Head of caudate nucleus (tissue), 42 donors: ENCODE results near the gene RAB3IL1.
A peak's percentile ranks its signal among the peaks of the same experiment; 100 is the strongest.
"Not testable (repeated sequence)": the region's sequence is repeated elsewhere in the genome, so short reads cannot be mapped to it uniquely, and the experiment has no call there.

Experiments
- DNase-seq, 42 donors: peaks; one replicate each; pipeline versions ENCODE4 v3.0.0 to v3.0.0-alpha.2; 2020 to 2021; ENCODE audit warnings: mixed read lengths in 7 of 42
- intact Hi-C: fragments of 100-400 bp; cut with DNase I; formaldehyde crosslinking; loops from one replicate; pipeline ENCODE4 v1.15.0; 2022

The RAB3IL1 gene

DNA sequence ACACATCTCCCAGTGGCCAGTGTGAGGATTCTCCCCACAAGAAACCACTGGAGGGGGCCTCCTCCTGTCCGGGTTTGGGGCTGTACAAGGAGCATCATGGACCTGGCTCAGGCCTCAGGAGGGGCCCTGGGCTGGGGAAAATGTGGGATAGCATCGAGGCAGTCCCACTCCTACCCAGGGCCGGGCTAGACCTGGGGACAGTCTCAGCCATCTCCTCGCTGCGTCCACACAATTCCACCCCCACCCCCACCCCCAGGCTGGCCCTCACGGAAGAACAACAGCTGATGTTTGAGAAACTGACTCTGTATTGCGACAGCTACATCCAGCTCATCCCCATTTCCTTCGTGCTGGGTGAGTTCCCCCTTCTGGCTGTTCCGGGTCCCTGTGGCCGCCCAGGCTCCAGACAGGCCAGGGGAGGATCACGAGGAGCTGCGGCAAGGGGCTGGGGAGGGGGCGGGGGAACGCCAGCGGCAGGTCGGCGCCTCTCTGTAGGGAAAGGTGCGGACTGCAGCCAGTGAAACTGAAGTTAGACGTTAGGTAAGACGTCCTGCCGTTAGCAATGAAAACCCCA, 37.6 kb upstream of the RAB3IL1 start:
- DNase-seq = peak in 28 of 42 donors; percentile 1 to 78 (median 62)
- intact Hi-C loops = no loop called here

DNA sequence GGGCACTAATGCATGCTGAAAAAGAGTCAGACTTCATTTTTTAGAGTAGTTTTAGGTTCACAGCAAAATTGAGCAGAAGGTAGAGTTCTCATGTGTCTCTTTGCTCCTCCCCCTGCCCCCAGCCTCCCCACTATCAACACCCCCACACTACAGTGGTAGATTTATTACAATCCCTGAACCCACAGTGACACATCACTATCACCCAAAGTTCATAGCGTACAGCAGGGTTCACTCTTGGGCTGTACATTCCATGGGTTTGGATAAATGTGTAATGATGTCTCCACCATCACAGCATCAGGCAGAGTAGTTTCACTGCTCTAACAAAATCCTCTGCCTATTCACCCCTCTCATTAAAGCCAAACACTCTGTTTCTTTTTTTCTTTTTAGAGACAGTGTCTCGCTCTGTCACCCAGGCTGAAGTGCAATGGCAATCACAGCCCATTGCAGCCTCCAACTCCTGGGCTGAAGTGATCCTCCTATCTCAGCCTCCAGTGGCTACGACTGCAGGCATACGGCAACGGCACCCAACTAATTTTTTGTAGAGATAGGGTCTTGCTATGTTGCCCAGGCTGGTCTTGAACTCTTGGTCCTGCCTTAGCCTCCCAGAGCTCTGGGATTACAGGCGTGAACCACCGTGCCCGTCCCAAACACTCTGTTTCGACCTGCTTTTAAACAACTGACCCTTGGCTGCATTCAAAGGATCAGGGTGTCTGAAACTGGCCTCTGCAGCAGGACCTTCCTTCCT, 36.9 kb upstream of the RAB3IL1 start:
- intact Hi-C loops = no loop called here
- peak in 2 of 42 donors; percentile 22 to 40 for DNase-seq

DNA sequence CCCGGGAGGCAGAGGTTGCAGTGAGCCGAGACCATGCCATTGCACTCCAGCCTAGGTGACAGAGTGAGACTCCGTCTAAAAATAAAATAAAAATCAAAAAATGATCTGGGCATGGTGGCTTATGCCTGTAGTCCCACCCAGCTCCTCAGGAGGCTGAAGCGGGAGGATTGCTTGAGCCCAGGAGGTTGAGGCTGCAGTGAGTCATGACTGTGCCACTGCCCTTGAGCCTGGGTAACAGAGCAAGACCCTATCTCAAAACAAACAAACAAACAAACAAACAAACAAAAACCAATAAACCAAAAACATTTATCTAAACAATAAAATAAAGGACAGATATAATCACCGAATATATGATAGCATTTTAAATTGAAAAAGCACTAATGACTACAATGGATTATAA, 36.3 kb upstream of the RAB3IL1 start:
- intact Hi-C loops = not testable (repeated sequence)
- DNase-seq = peak in 1 of 42 donors; percentile 36

DNA sequence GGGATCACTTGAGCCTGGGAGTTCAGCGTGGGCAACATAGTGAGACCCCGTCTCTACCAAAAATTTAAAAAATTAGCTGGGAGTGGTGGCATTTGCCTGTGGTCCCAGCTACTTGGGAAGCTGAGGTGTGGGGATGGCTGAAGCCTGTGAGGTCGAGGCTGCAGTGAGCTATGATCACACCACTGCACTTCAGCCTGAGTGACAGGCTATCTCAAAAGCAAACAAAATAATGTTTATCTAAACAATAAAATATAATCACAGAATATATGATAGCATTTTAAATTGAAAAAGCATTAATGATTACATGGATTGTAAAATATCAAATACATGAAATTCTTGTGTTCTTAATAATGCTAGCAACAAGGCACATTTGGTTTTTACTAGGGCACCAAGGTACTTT, 35.5 kb upstream of the RAB3IL1 start:
- peak in 3 of 42 donors; percentile 13 to 32 (median 30) for DNase-seq
- intact Hi-C loops = no loop called here

DNA sequence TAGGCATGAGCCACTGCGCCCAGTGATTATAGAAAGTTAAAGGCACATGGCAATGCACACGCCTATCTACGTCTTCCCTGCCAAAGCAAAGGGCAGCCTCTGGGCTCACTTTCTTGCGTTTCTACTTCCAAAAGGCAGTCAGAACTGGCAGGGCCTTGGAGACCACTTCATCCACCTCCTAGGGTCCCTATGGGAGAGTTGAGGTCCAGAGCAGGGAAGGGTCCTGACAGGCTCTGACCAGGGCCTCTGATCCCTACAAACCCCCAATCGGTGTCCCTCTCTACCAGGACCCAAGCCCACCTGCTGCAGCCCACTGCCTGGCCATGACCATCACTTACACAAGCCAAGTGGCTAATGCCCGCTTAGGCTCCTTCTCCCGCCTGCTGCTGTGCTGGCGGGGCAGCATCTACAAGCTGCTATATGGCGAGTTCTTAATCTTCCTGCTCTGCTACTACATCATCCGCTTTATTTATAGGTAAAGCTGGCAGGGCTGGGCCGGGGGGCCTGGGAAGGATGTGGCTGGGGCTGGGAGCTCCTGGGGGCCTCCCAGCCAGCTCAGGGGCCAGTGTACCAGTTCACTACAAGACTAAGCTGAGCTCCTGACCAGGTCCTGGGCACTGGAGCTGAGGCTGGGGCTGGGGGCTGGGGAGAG, 34.2 kb upstream of the RAB3IL1 start:
- DNase-seq = peak in 3 of 42 donors; percentile 20 to 36 (median 22)
- intact Hi-C loops = no loop called here

DNA sequence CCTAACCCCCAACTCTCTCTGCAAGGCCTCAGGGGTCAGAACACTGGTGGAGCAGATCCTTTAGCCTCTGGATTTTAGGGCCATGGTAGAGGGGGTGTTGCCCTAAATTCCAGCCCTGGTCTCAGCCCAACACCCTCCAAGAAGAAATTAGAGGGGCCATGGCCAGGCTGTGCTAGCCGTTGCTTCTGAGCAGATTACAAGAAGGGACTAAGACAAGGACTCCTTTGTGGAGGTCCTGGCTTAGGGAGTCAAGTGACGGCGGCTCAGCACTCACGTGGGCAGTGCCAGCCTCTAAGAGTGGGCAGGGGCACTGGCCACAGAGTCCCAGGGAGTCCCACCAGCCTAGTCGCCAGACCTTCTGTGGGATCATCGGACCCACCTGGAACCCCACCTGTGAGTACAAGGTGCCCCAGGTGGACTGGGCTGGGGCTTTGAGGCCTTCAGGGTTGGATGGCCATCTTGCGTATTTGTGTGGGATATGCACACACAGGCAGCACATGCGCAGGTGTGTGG, 32.7 kb upstream of the RAB3IL1 start, which contains the start of gene BEST1:
Gene BEST1 (plus strand): TSS at position 317 of the 513 bp plus-strand sequence. CDS start 1,456 bp downstream, outside the sequence.
- intact Hi-C loops = no loop called here
- peak; percentile 69 to 91 (median 80) for DNase-seq

DNA sequence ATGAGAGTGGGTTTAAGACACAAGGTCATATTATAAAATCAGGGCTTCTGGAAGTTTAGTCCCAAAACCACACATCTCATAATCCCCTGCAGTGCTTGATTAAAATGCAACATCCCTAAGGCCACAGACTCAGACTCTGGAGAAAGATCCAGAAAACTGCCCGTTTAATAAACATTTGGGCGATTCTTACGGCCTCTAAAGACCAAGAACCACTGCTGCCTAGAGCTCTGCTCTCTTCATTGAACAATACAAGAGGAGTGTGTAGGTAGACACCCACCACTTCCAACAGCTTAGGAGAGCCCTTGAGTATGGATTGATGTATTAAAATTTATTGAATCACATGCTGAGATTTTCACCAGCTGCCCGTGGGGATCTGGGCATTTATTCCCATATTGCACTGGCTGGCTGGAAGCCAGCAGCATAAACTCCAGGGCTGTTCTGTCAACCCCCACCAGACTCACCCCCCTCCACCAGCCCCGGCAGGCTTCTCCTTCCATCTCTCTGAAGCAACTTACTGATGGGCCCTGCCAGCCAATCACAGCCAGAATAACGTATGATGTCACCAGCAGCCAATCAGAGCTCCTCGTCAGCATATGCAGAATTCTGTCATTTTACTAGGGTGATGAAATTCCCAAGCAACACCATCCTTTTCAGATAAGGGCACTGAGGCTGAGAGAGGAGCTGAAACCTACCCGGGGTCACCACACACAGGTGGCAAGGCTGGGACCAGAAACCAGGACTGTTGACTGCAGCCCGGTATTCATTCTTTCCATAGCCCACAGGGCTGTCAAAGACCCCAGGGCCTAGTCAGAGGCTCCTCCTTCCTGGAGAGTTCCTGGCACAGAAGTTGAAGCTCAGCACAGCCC, 32.0 kb upstream of the RAB3IL1 start:
- intact Hi-C loops = loop anchor here (10.0 kb wide), 2 partner anchors 135 to 155 kb away; partner anchors contain the start of genes FEN1 and TMEM258
- peak; percentile 88 to 99 (median 96) for DNase-seq

DNA sequence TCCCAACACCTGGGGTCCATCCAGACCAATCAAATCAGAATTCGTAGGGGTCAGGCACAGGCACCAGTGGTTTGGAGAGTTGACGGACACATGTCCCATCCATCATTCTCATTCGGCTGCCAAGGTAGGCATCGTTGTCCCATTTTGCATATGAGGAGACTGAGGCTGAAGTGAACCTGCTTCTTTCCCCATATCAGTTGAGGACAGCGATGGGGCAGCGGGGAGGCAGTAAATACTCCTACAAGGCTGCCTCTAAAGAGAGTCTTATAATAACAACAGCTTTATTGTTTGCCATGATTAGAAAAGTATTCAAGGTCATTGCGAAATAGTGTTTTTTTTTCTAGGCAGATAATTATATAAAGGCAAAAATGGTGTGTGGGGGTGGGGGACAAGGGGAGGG, 31.1 kb upstream of the RAB3IL1 start:
- DNase-seq = peak in 1 of 42 donors; percentile 27
- intact Hi-C loops = loop anchor here (10.0 kb wide), 2 partner anchors 136 to 154 kb away; partner anchors contain the start of genes FEN1 and TMEM258

DNA sequence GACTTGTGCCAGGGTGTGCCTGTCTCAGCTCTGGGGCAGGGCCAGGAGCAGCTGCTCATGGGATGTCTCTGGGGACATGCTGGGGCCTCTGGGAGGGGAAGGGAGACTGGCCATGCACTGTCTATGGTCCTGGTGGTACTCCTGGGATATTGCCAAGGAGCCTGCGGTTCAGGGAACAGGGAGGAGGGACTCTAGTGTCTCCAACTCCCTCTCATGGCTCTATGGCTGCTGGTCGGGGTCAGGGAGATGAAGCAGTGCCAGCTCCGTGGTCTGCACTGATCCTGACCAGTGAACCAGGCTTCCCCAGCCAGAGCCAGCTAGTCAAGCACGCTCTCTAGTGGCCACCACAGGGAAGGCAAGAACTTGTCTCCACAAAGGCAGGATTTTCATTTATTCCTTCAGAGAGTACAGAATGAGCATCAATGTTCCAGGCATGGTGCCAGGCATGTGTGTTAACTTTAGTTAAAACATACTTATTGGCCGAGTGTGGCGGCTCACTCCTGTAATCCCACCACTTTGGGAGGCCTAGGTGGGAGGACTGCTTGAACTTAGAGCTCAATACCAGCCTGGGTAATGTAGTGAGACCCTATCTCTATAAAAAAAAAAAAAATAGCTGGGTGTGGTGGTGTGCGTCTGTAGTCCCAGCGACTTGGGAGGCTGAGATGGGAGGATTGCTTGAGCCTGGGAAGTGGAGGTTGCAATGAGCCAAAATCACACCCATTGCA, 30.3 kb upstream of the RAB3IL1 start:
- intact Hi-C loops = loop anchor here (2.0 to 10.0 kb wide), 3 partner anchors 49 to 153 kb away; partner anchors contain the start of genes FEN1 and TMEM258
- DNase-seq = peak; percentile 79 to 96 (median 91)

DNA sequence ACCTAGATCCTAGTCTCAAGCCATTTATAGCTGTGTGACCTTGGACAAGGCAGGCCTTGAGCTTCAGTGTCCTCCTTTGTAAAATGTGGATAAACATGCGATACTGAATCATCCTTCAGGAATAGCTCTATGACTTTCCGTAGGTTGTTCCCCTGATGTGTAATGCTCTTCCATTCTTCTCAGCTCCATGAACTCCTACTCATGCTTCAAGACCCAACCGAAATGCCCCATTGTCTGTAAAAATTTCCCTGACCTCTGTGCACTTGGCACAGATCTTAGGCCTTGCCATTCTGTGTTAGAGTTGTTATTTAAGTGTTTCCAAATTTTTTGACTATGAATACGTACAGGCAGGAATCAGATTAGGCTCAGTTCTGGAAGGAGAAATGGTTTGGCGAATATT, 29.5 kb upstream of the RAB3IL1 start:
- no peak for DNase-seq
- intact Hi-C loops = loop anchor here (2.0 to 10.0 kb wide), 3 partner anchors 48 to 152 kb away; partner anchors contain the start of genes FEN1 and TMEM258

DNA sequence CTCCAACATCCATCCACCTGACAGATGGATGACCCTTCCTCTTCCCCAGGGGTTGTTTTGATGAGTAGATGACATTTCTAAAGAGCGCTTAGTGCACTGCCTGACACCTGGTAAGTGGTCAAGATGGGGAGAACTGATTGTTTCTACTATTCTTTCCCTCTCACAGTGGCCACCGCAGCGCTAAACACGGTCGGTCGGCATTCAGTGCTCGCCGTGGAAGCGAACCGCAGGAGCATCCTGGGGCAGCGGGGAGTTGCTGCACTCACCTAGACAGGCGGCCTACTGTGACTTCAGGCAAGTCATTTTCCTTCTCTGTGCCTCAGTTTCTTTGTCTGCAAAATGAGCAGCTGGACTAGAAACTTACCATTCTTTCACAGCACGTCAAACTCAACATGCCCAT, 27.8 kb upstream of the RAB3IL1 start:
- no peak for DNase-seq

DNA sequence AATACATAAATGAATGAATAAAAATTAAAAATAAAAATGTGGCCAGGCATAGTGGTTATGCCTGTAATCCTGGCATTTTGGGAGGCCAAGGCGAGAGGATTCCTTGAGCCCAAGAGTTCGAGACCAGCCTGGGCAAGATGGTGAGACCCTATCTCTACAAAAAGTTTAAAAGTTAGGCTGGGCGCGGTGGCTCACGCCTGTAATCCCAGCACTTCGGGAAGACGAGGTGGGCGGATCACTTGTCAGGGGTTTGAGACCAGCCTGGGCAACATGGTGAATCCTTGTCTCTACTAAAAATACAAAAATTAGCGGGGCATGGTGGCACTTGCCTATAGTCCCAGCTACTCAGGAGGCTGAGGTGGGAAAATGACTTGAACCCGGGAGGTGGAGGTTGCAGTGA, 23.1 kb upstream of the RAB3IL1 start:
- peak in 2 of 42 donors; percentile 13 to 32 for DNase-seq
- intact Hi-C loops = loop anchor here (10.0 kb wide), 2 partner anchors 144 to 146 kb away; partner anchors contain the start of genes FEN1 and TMEM258

More for the DNA sequence above, 27.8 kb upstream of the RAB3IL1 start:
- intact Hi-C loops = loop anchor here (10.0 kb wide), 2 partner anchors 140 to 150 kb away; partner anchors contain the start of genes FEN1 and TMEM258

DNA sequence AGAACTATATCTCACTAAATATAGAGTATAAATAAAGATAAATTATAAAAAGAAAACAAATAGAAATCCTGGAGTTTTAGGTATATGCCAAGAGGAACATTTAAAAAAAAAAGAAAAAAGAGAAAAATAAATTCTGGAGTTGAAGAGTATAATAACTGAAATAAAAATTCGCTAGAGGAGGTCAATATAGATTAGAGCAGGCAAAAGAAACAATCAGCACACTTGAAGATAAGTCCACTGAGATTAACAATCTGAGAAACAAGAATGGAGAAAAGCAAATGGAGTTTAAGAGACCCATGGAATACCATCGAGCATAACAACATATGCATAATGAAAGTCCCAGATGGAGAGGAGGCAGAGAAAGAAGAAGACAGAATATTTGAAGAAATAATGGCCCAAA, 18.5 kb upstream of the RAB3IL1 start:
- intact Hi-C loops = no loop called here
- no peak for DNase-seq

DNA sequence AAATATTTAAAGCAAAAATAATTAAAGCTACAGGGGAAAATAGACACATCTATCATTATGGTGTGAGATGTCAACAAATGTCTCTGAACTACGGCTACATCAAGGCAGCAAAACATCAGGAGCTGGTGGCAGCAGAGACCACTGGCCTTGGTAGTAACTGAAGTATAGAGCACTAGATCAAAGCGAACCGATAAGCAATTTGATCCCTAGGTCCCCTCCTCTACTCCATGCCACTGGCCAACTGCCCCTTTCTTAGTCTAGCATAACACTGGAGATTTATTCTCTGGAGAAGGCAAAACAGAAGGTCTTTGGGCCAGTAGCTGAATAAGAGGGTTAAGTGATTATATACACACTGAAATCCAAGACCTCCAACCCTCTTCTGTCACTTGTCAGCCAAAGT, 13.6 kb upstream of the RAB3IL1 start:
- intact Hi-C loops = no loop called here
- DNase-seq = no peak

DNA sequence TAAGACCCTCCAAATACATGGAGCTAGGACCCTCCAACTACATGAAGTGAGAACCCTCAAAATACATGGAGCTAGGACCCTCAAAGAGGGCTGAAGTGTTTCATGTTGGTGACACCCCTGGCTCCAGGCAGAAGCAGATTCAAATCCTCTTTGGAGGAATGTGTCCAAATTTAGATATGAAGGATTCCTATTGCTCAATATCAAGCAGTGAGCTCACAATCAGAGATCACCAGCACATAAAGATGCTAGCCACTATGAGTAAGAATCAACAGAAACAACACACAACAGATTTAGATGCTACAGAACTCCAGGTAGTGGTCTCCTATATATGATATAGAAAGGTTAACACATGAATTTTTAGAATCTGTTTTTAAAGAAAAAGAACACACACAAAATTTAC, 11.2 kb upstream of the RAB3IL1 start:
- DNase-seq = peak in 1 of 42 donors; percentile 16
- intact Hi-C loops = no loop called here

DNA sequence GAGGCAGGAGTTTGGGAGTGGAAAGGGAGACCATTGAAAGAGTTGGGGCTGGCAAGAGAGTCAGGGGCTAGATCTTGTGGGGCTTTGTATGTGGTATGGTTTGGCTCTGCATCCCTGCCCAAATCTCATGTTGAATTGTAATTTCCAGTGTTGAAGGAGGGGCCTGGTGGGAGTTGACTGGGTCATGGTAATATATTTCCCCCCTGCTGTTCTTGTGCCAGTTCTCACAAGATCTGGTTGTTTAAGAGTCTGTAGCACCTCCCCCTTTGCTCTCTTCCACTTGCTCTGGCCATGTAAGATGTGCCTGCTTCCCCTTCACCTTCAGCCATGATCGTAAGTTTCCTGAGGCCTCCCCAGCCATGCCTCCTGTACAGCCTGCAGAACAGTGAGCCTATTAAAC, 10.1 kb upstream of the RAB3IL1 start:
- DNase-seq = no peak
- intact Hi-C loops = no loop called here

DNA sequence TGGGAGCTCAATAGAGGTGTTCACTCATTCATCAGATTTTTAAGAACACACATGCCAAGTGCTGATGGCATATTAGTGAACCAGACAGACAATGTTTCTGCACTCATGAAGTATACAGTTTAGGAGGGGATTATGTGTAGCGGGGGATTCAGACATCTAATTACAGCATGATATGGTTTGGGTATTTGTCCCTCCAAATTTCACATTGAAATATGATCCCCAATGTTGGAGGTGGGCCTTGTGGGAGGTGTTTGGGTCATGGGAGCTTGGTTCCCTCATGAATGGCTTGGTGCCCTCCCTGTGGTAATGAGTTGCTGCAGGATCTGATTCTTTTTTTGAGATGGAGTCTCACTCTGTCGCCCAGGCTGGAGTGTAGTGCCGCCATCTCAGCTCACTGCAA, 8.9 kb upstream of the RAB3IL1 start:
- no peak for DNase-seq
- intact Hi-C loops = no loop called here

DNA sequence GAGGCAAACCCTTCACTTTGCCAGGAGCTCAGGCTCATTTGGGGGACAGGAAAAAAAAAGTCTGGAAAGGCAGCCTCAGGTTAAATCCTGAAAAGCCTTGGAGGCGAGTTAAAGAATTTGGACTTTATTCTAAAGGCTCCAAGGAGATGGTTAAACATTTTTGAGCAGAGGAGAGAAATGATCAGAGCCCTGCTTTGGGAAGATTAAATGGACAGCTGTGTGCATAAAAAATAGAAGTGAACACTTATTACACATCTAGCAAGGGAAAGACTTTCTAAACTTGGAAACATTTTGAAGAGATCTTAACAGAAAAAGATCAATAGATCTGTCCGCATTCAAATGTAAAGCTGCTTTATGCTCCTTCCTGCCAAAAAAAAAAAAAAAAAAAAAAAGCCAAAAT, 8.4 kb upstream of the RAB3IL1 start:
- intact Hi-C loops = no loop called here
- no peak for DNase-seq
